Calu3 (cell line): Measurements from ENCODE around the gene PDHX. TPM values are rescaled to one million over a fixed set of nuclear protein-coding genes. Genes with fewer than 3 reads are reported as not detected.

Experiments
- BruUV-seq: library from RNA; stranded (reverse); fragments of 400-500 nt; replicated peaks from 2 replicates; lab custom pipeline; 2021; lab: Mats Ljungman, UMichigan
- CTCF ChIA-PET: fragments of 300-600 bp; sonication (Branson Sonifier 250); formaldehyde crosslinking; loops from one replicate; lab custom pipeline; 2022; ENCODE audit warnings: antibody characterized with exemption; lab: Charles Lee
- DNase-seq: peaks from one replicate; pipeline ENCODE4 v3.0.0; 2022
- H3K27ac Mint-ChIP-seq: one replicate; pipeline ENCODE4 v1.8.0; 2022; ENCODE audit warnings: mixed read lengths; ENCODE audit not compliant: unreplicated experiment
- H3K27me3 Mint-ChIP-seq: one replicate; pipeline ENCODE4 v1.8.0; 2022; ENCODE audit warnings: mixed read lengths; ENCODE audit not compliant: unreplicated experiment
- H3K36me3 Mint-ChIP-seq: one replicate; pipeline ENCODE4 v1.8.0; 2022; ENCODE audit warnings: mild to moderate bottlenecking, moderate library complexity, mixed read lengths; ENCODE audit not compliant: insufficient read depth, unreplicated experiment
- H3K4me1 Mint-ChIP-seq: one replicate; pipeline ENCODE4 v1.8.0; 2022; ENCODE audit warnings: mild to moderate bottlenecking, low read depth, mixed read lengths; ENCODE audit not compliant: unreplicated experiment
- H3K4me3 Mint-ChIP-seq: one replicate; pipeline ENCODE4 v1.8.0; 2022; ENCODE audit warnings: mild to moderate bottlenecking, low read depth, moderate library complexity, mixed read lengths; ENCODE audit not compliant: unreplicated experiment
- H3K9me3 Mint-ChIP-seq: one replicate; pipeline ENCODE4 v1.8.0; 2022; ENCODE audit warnings: low read depth, mixed read lengths; ENCODE audit not compliant: unreplicated experiment
- CTCF ChIP-seq: fragments of 200-600 bp; IDR thresholded peaks from one replicate; pipeline ENCODE4 v1.8.0; 2022; ENCODE audit warnings: antibody characterized with exemption; ENCODE audit not compliant: unreplicated experiment
- intact Hi-C: fragments of 100-400 bp; cut with micrococcal nuclease; formaldehyde crosslinking; loops from one replicate; pipeline ENCODE4 v1.10.0; 2022; ENCODE audit not compliant: unreplicated experiment
- total RNA-seq: library from RNA; stranded (reverse); gene quantifications from 2 replicates; pipeline ENCODE4 v1.2.3, GENCODE V29; 2022

The PDHX gene
- total RNA-seq, 1 experiment from 2014 or later: 47.6 TPM

- Mint-ChIP-seq H3K9me3 (no peaks in the 10 kb centered on the region), H3K36me3 (peaks cover 15% of the 10 kb centered on the region), H3K4me1 (peaks cover 7% of the 10 kb centered on the region), H3K27me3 (no peaks in the 10 kb centered on the region), H3K27ac (no peak overlapping the region), H3K4me3 (no peak overlapping the region)
- CTCF ChIA-PET: no interaction called here
- no peak for DNase-seq
- TF ChIP-seq CTCF: no peak
- BruUV-seq: no TSS peak
- intact Hi-C loops: no loop called here
These were observed 54.1 kb downstream of the PDHX start for GRCh38 chr11:34970480-34970879.

- Mint-ChIP-seq H3K27me3 (no peaks in the 10 kb centered on the region), H3K4me1 (peaks cover 21% of the 10 kb centered on the region), H3K27ac (no peak overlapping the region), H3K9me3 (no peaks in the 10 kb centered on the region), H3K4me3 (no peak overlapping the region), H3K36me3 (peaks cover 15% of the 10 kb centered on the region)
- no TSS peak for BruUV-seq
- CTCF ChIA-PET: no interaction called here
- no peak for TF ChIP-seq CTCF
- no peak for DNase-seq
- intact Hi-C loops: no loop called here
These were observed 55.5 kb downstream of the PDHX start for GRCh38 chr11:34971928-34972327.

- intact Hi-C loops: no loop called here
- Mint-ChIP-seq H3K27me3 (no peaks in the 10 kb centered on the region), H3K4me1 (peaks cover 22% of the 10 kb centered on the region), H3K27ac (no peak overlapping the region), H3K4me3 (no peak overlapping the region), H3K36me3 (peaks cover 15% of the 10 kb centered on the region), H3K9me3 (no peaks in the 10 kb centered on the region)
- TF ChIP-seq CTCF: no peak
- CTCF ChIA-PET: no interaction called here
- no peak for DNase-seq
- no TSS peak for BruUV-seq
These were observed 55.9 kb downstream of the PDHX start for GRCh38 chr11:34972366-34972765.

GRCh38 chr11:34972892-34973291 lies 56.5 kb downstream of the PDHX start:
- Mint-ChIP-seq H3K4me1 (peaks cover 22% of the 10 kb centered on the region), H3K4me3 (no peak overlapping the region), H3K27me3 (no peaks in the 10 kb centered on the region), H3K9me3 (no peaks in the 10 kb centered on the region), H3K36me3 (peaks cover 15% of the 10 kb centered on the region), H3K27ac (no peak overlapping the region)
- no TSS peak for BruUV-seq
- no peak for DNase-seq
- TF ChIP-seq CTCF: no peak
- intact Hi-C loops: no loop called here
- CTCF ChIA-PET: no interaction called here
